ENCODE measurements around the gene MYO3B. TPM values are rescaled to one million over a fixed set of nuclear protein-coding genes. Genes with fewer than 3 reads are reported as not detected.

MYO3B gene
- total RNA-seq, 1 donor from 2014 or later, result not detected

GRCh38 chr2:170221317-170222288 lies 43.7 kb downstream of the MYO3B start:
- peaks cover 2% of the 10 kb centered on the region for H3K27me3 Mint-ChIP-seq

GRCh38 chr2:170222298-170222697 lies 44.4 kb downstream of the MYO3B start:
- intact Hi-C loops (cut with micrococcal nuclease), result no loop called here
- TF ChIP-seq CTCF (IDR thresholded peaks at IDR 0.05), result no peak
- Mint-ChIP-seq H3K27ac (no peak overlapping the region), H3K9me3 (no peaks in the 10 kb centered on the region), H3K4me1 (no peaks in the 10 kb centered on the region), H3K27me3 (peaks cover 2% of the 10 kb centered on the region), H3K36me3 (ENCODE audit: low read depth) (no peaks in the 10 kb centered on the region), H3K4me3 (no peak overlapping the region)
- ATAC-seq (ENCODE audit: low read depth) (no peak), DNase-seq (no peak)
- ChIA-PET POLR2A (no interaction called here), CTCF (no interaction called here)

More at GRCh38 chr2:170221317-170222288, 43.7 kb downstream of the MYO3B start:
- H3K4me1 Mint-ChIP-seq, result no peaks in the 10 kb centered on the region
- no peaks in the 10 kb centered on the region for H3K9me3 Mint-ChIP-seq
- no peak overlapping the region for H3K27ac Mint-ChIP-seq
- DNase-seq, result no peak
- no peak for ATAC-seq (ENCODE audit: low read depth)
- no peaks in the 10 kb centered on the region for H3K36me3 Mint-ChIP-seq (ENCODE audit: low read depth)
- ChIA-PET POLR2A (no interaction called here), CTCF (no interaction called here)
- TF ChIP-seq CTCF (IDR thresholded peaks at IDR 0.05), result no peak
- intact Hi-C loops (cut with micrococcal nuclease), result no loop called here
- H3K4me3 Mint-ChIP-seq, result no peak overlapping the region

- Mint-ChIP-seq H3K27me3 (peaks cover 2% of the 10 kb centered on the region), H3K27ac (no peak overlapping the region), H3K36me3 (ENCODE audit: low read depth) (no peaks in the 10 kb centered on the region), H3K4me3 (no peak overlapping the region), H3K4me1 (peaks cover 1% of the 10 kb centered on the region), H3K9me3 (no peaks in the 10 kb centered on the region)
- intact Hi-C loops (cut with micrococcal nuclease), result no loop called here
- no peak for TF ChIP-seq CTCF (IDR thresholded peaks at IDR 0.05)
- ChIA-PET POLR2A (no interaction called here), CTCF (no interaction called here)
- ATAC-seq (ENCODE audit: low read depth), result no peak
- no peak for DNase-seq
Observed at GRCh38 chr2:170222842-170223241, 44.9 kb downstream of the MYO3B start.

- H3K27ac Mint-ChIP-seq, result no peak overlapping the region
- CTCF ChIA-PET, result no interaction called here
- intact Hi-C loops (cut with micrococcal nuclease), result no loop called here
- no peak for DNase-seq
- no peak for TF ChIP-seq CTCF (IDR thresholded peaks at IDR 0.05)
- no peak for ATAC-seq (ENCODE audit: low read depth)
- H3K27me3 Mint-ChIP-seq, result peaks cover 2% of the 10 kb centered on the region
- H3K9me3 Mint-ChIP-seq, result no peaks in the 10 kb centered on the region
- H3K36me3 Mint-ChIP-seq (ENCODE audit: low read depth), result no peaks in the 10 kb centered on the region
- POLR2A ChIA-PET, result no interaction called here
- no peak overlapping the region for H3K4me3 Mint-ChIP-seq
- peaks cover 2% of the 10 kb centered on the region for H3K4me1 Mint-ChIP-seq
Observed at GRCh38 chr2:170224692-170225294, 46.8 kb downstream of the MYO3B start.

GRCh38 chr2:170226216-170226615 lies 48.3 kb downstream of the MYO3B start:
- Mint-ChIP-seq H3K36me3 (ENCODE audit: low read depth) (no peaks in the 10 kb centered on the region), H3K4me1 (peaks cover 2% of the 10 kb centered on the region), H3K4me3 (no peak overlapping the region), H3K9me3 (no peaks in the 10 kb centered on the region), H3K27me3 (peaks cover 2% of the 10 kb centered on the region), H3K27ac (no peak overlapping the region)
- ChIA-PET POLR2A (no interaction called here), CTCF (no interaction called here)
- no peak for TF ChIP-seq CTCF (IDR thresholded peaks at IDR 0.05)
- intact Hi-C loops (cut with micrococcal nuclease), result no loop called here
- DNase-seq (no peak), ATAC-seq (ENCODE audit: low read depth) (no peak)

Measured in activated B cell treated with CpG ODN at 0.5 μM for 24 hours (primary cell).